ENCODE results near the gene SRD5A1. TPM values are rescaled to one million over a fixed set of nuclear protein-coding genes. Genes with fewer than 3 reads are reported as not detected.

SRD5A1 gene
- total RNA-seq, 4 donors from 2014 or later, result 3.0 to 7.5 (median 5.0) TPM

- no peak overlapping the region for H3K4me3 ChIP-seq (replicated peaks in 1 of 3)
- no peak for TF ChIP-seq CTCF (IDR thresholded peaks at IDR 0.05)
- TF ChIP-seq POLR2A (IDR thresholded peaks at IDR 0.05), result no peak
- no peaks in the 10 kb centered on the region for H3K9me3 ChIP-seq
- WGBS, 2 donors, result 90 to 96% methylated on average over 5 of the region's 5 CpGs
- peaks cover 50 to 68% of the 10 kb centered on the region in 2 donors for H3K4me1 ChIP-seq
- no peak overlapping the region for H3K27ac ChIP-seq
- intact Hi-C loops (cut with DNase I), result loop anchor here (5.0 kb wide), 1 partner anchor 88 kb away; the partner anchor contains the start of genes NSUN2 and SRD5A1
- no peak for DNase-seq
- H3K27me3 ChIP-seq, result no peaks in the 10 kb centered on the region
- no peaks in the 10 kb centered on the region for H3K36me3 ChIP-seq
Measured at GRCh38 chr5:6719896-6720560, 86.8 kb downstream of the SRD5A1 start.

- no peaks in the 10 kb centered on the region for H3K27me3 ChIP-seq
- no peak for DNase-seq
- WGBS, 2 donors, result 91 to 92% methylated on average over 6 of the region's 6 CpGs
- H3K27ac ChIP-seq, result no peak overlapping the region
- no peak overlapping the region for H3K4me3 ChIP-seq (replicated peaks in 1 of 3)
- intact Hi-C loops (cut with DNase I), result no loop called here
- no peak for TF ChIP-seq POLR2A (IDR thresholded peaks at IDR 0.05)
- no peak for TF ChIP-seq CTCF (IDR thresholded peaks at IDR 0.05)
- H3K36me3 ChIP-seq, result no peaks in the 10 kb centered on the region
- H3K4me1 ChIP-seq, result peaks cover 45 to 63% of the 10 kb centered on the region in 2 donors
- no peaks in the 10 kb centered on the region for H3K9me3 ChIP-seq
Measured at GRCh38 chr5:6720561-6720921, 87.3 kb downstream of the SRD5A1 start.

DNA sequence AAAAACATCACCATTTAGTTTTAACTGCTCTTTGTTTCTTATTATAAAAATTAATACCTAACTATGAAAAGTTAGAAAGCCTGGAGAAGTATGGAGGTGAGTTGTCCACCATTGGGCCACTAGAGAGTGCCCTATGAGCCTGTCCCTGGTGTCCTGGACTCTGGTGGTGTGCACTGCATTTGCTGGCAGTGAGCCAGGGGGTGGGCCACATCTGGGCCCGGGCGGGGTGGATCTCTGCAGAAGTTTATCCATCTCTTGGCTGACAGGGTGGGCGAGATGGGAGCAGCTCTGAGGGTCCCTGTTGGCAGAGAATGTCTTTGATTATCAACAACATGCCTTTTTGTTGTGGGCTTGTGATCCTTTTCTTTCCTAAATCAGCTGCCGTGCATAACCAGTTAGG is 88.2 kb downstream of the SRD5A1 start:
- no peak for DNase-seq
- peak overlapping the region; percentile 43 to 65 (median 50) for H3K27ac ChIP-seq
- no peaks in the 10 kb centered on the region for H3K36me3 ChIP-seq
- peak overlapping the region in 1 of 3 donors; percentile 15 for H3K4me3 ChIP-seq (replicated peaks in 1 of 3)
- peaks cover 36 to 54% of the 10 kb centered on the region in 2 donors for H3K4me1 ChIP-seq
- TF ChIP-seq POLR2A (IDR thresholded peaks at IDR 0.05) (no peak), CTCF (IDR thresholded peaks at IDR 0.05) (no peak)
- intact Hi-C loops (cut with DNase I), result no loop called here
- no peaks in the 10 kb centered on the region for H3K9me3 ChIP-seq
- 41 to 62% methylated on average over 4 of the region's 4 CpGs for WGBS, 2 donors
- no peaks in the 10 kb centered on the region for H3K27me3 ChIP-seq

GRCh38 chr5:6722015-6722414 is 88.8 kb downstream of the SRD5A1 start:
- H3K36me3 ChIP-seq, result no peaks in the 10 kb centered on the region
- H3K27ac ChIP-seq, result peak overlapping the region; percentile 43 to 65 (median 50)
- DNase-seq, result peak; percentile 69 to 85
- peaks cover 31 to 52% of the 10 kb centered on the region in 2 donors for H3K4me1 ChIP-seq
- H3K4me3 ChIP-seq (replicated peaks in 1 of 3), result peak overlapping the region in 1 of 3 donors; percentile 15
- no peaks in the 10 kb centered on the region for H3K9me3 ChIP-seq
- H3K27me3 ChIP-seq, result no peaks in the 10 kb centered on the region
- intact Hi-C loops (cut with DNase I), result no loop called here
- TF ChIP-seq CTCF (IDR thresholded peaks at IDR 0.05), result no peak
- no peak for TF ChIP-seq POLR2A (IDR thresholded peaks at IDR 0.05)
- WGBS, 2 donors, result 0 to 36% methylated on average over 6 of the region's 6 CpGs

DNA sequence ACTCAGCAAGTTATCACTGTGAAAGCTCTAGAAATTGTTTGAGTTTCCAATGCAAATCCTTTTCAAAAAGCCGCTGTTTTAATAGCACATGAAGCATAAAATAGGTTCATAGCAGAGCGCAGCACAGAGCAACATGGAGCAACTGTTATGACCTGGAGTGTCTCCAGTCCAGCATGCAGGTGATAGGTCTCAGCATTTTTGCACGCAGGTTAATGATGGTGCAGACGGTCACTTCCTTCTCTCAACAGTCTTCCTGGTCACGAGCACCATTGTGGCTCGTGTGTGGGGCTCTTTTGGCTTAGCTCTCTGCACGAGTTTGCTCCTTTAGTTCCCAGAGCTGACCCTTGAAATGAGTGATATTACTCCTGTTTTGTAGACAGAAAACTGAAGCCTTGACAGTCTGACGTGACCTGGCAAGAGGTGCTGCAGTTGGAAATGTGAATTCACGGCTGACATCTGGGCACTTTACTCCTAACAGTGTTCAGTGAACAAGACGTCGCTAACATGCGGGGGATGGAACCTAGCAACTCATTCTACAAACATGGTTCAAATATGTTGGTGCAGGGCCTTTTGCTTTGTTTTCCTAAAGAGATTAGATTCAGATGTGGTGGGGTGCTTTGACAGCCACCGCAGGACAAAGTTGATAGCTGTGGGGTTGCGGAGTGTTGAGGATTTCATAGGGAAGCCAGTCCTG is 90.0 kb downstream of the SRD5A1 start:
- H3K4me1 ChIP-seq, result peaks cover 24 to 42% of the 10 kb centered on the region in 2 donors

More for the DNA sequence above, 90.0 kb downstream of the SRD5A1 start:
- intact Hi-C loops (cut with DNase I), result no loop called here
- Histone ChIP-seq H3K27ac (peak overlapping the region in 1 of 3 donors; percentile 65), H3K9me3 (no peaks in the 10 kb centered on the region), H3K4me3 (replicated peaks in 1 of 3) (no peak overlapping the region), H3K27me3 (no peaks in the 10 kb centered on the region), H3K36me3 (no peaks in the 10 kb centered on the region)
- DNase-seq, result no peak
- WGBS, 2 donors, result 63 to 73% methylated on average over 14 of the region's 14 CpGs
- no peak for TF ChIP-seq CTCF (IDR thresholded peaks at IDR 0.05)
- no peak for TF ChIP-seq POLR2A (IDR thresholded peaks at IDR 0.05)
